Uterus (tissue), 4 donors: ENCODE results near the gene FBRS. TPM values are rescaled to one million over a fixed set of nuclear protein-coding genes. Genes with fewer than 3 reads are reported as not detected.
"Not testable (repeated sequence)": the region's sequence is repeated elsewhere in the genome, so short reads cannot be mapped to it uniquely, and the experiment has no call there.

ENCODE experiments used
- DNase-seq, 2 donors: peaks; one replicate each; pipeline ENCODE4 v3.0.0-alpha.2; 2019 to 2020
- H3K27ac ChIP-seq, 2 donors: fragments of 200-600 bp; sonication (generic); 1 replicate in 1 of 2; 2 replicates in 1 of 2; pipeline ENCODE4 v1.5.1; 2016 to 2018
- H3K27me3 ChIP-seq, 2 donors: fragments of 200-600 bp; sonication (generic); one replicate each; pipeline ENCODE4 v1.5.1; 2018 to 2019; ENCODE audit warnings: control low read depth in 1 of 2
- H3K36me3 ChIP-seq, 2 donors: fragments of 200-600 bp; sonication (generic); one replicate each; pipeline ENCODE4 v1.5.1; 2019; ENCODE audit warnings: control low read depth in 1 of 2
- H3K4me1 ChIP-seq, 2 donors: fragments of 200-600 bp; sonication (generic); one replicate each; pipeline ENCODE4 v1.5.1; 2018 to 2019; ENCODE audit warnings: control low read depth in 1 of 2
- H3K4me3 ChIP-seq, 2 donors: fragments of 200-600 bp; sonication (generic); 1 replicate in 1 of 2; 2 replicates in 1 of 2; pipeline ENCODE4 v1.5.1; 2018 to 2019; ENCODE audit warnings: mild to moderate bottlenecking in 1 of 2
- H3K9me3 ChIP-seq, 2 donors: fragments of 200-600 bp; sonication (generic); one replicate each; pipeline ENCODE4 v1.5.1; 2019; ENCODE audit warnings: control low read depth in 1 of 2
- CTCF ChIP-seq, 4 experiments: fragments of 200-600 bp in 2 of 4; fragments of 450-650 bp in 2 of 4; sonication (generic) in 2 of 4; IDR thresholded peaks; one replicate each; pipeline ENCODE4 v1.5.1; 2016 to 2019; ENCODE audit warnings: antibody characterized with exemption in 4 of 4, mild to moderate bottlenecking in 2 of 4, moderate library complexity in 1 of 4
- POLR2A ChIP-seq, 2 donors: fragments of 450-650 bp; IDR thresholded peaks; one replicate each; pipeline ENCODE4 v1.6.1; 2016; ENCODE audit warnings: antibody characterized with exemption in 2 of 2, mild to moderate bottlenecking in 1 of 2, moderate library complexity in 1 of 2
- intact Hi-C: fragments of 100-400 bp; cut with DNase I; formaldehyde crosslinking; loops from one replicate; pipeline ENCODE4 v1.15.1; 2023; ENCODE audit warnings: low total_unique reads
- total RNA-seq, 4 donors: library from RNA; depleted of rRNA in 3 of 4; stranded (reverse); fragments of >200 nt in 3 of 4; gene quantifications; one replicate each; pipeline versions ENCODE4 v1.1.0 to v1.2.4, GENCODE V29; 2014 to 2023
- donor health status: DM: yes; HTN: yes; CAD: no.

Gene FBRS
- total RNA-seq, 4 donors from 2014 or later, result 8.5 to 78.4 (median 16.5) TPM

GRCh38 chr16:30636599-30636998 is 21.6 kb upstream of the FBRS start:
- Histone ChIP-seq H3K27me3 (no peaks in the 10 kb centered on the region), H3K4me1 (no peaks in the 10 kb centered on the region), H3K36me3 (no peaks in the 10 kb centered on the region), H3K4me3 (no peak overlapping the region), H3K9me3 (no peaks in the 10 kb centered on the region), H3K27ac (no peak overlapping the region)
- TF ChIP-seq POLR2A (IDR thresholded peaks at IDR 0.05) (no peak), CTCF (IDR thresholded peaks at IDR 0.05) (no peak)
- intact Hi-C loops, result no loop called here
- no peak for DNase-seq

DNA sequence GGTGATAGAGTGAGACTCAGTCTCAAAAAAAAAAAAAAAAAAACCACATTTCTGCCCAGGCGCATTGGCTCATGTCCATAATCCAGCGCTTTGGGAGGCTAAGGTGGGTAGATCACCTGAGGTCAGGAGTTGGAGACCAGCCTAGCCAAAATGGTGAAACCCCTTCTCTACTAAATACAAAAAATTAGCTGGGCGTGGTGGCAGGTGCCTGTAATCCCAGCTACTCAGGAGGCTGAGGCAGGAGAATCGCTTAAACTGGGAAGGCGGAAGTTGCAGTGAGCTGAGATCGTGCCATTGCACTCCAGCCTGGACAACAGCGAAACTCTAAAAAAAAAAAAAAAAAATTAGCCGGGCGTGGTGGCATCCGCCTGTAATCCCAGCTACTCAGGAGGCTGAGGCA is 21.1 kb upstream of the FBRS start:
- DNase-seq, H3K27me3 ChIP-seq, H3K9me3 ChIP-seq, intact Hi-C loops, H3K4me1 ChIP-seq, H3K27ac ChIP-seq, H3K36me3 ChIP-seq, H3K4me3 ChIP-seq: not testable (repeated sequence)

GRCh38 chr16:30637944-30638343 is 20.3 kb upstream of the FBRS start:
- Histone ChIP-seq H3K27me3 (no peaks in the 10 kb centered on the region), H3K4me3 (no peak overlapping the region), H3K27ac (no peak overlapping the region), H3K4me1 (no peaks in the 10 kb centered on the region), H3K36me3 (no peaks in the 10 kb centered on the region), H3K9me3 (no peaks in the 10 kb centered on the region)
- TF ChIP-seq CTCF (IDR thresholded peaks at IDR 0.05) (peak in 1 of 4 experiments; percentile 5), POLR2A (IDR thresholded peaks at IDR 0.05) (no peak)
- DNase-seq, result no peak
- intact Hi-C loops, result no loop called here

DNA sequence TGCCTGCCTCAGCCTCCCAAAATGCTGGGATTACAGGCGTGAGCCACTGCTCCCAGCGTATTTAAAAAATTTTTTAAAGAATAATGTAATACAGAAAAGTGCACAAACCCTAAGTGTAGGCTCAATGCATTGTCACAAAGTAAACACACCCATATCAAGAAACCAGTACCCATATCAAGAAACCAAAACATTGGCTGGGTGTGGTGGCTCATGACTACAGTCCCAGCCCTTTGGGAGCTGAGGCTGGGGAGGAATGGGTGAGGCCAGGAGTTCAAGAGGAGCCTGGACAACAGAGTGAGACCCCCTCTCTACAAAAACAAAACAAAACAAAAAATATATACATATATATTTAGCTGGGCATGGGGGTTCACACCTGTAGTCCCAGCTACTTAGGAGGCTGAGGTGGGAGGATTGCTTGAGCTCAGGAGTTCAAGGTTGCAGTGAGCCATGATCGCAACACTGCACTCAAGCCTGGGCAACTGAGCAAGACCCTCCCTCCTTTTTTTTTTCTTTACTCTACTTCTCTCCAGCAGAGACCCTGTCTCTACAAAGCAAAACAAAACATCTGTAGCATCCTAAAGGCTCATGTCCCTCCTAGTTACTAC is 16.8 kb upstream of the FBRS start:
- DNase-seq, result no peak
- Histone ChIP-seq H3K27ac (no peak overlapping the region), H3K9me3 (no peaks in the 10 kb centered on the region), H3K4me3 (no peak overlapping the region), H3K4me1 (no peaks in the 10 kb centered on the region), H3K27me3 (no peaks in the 10 kb centered on the region), H3K36me3 (no peaks in the 10 kb centered on the region)
- intact Hi-C loops, result no loop called here
- no peak for TF ChIP-seq CTCF (IDR thresholded peaks at IDR 0.05)
- no peak for TF ChIP-seq POLR2A (IDR thresholded peaks at IDR 0.05)

DNA sequence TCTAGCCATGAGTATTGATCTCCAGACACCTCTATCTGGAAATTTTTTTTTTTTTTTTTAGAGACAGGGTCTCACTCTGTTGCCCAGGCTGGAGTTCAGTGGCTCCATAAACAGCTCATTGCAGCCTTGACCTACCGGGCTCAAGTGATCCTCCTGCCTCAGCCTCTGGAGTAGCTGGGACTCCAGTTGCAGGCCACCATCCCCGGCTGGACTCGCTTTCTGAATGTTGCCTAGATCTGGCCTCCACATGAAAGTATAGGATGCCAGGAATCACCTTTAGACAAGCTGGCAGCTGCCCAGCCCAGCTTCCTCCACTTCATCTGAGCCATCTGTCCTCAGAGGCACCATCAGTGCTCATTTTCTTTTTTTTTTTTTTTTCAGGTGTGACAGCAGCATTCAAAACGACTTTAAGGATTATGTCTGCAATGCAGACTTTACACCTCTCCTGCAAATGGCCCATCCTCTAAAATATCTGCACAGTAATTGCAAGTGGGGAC is 13.8 kb upstream of the FBRS start:
- intact Hi-C loops, result no loop called here
- Histone ChIP-seq H3K4me3 (no peak overlapping the region), H3K27ac (no peak overlapping the region), H3K27me3 (no peaks in the 10 kb centered on the region), H3K36me3 (no peaks in the 10 kb centered on the region), H3K9me3 (no peaks in the 10 kb centered on the region), H3K4me1 (no peaks in the 10 kb centered on the region)
- TF ChIP-seq POLR2A (IDR thresholded peaks at IDR 0.05) (no peak), CTCF (IDR thresholded peaks at IDR 0.05) (no peak)
- no peak for DNase-seq

DNA sequence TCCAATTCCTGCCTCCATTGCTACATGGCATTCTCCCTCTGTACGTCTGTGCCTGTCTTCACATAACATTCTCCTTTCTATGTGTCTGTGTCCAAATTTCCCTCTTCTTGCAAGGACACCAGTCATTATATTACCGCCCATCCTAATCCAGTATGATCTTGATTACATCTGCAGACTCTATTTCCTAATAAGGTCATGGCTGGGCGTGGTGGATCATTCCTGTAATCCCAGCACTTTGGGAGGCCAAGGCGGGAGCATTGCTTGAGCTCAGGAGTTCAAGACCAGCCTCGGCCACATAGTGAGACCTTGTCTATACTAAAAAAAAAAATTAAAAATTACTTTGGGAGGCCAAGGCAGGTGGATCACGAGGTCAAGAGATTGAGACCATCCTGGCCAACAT is 12.5 kb upstream of the FBRS start:
- H3K9me3 ChIP-seq, result no peaks in the 10 kb centered on the region
- no peak for TF ChIP-seq POLR2A (IDR thresholded peaks at IDR 0.05)
- TF ChIP-seq CTCF (IDR thresholded peaks at IDR 0.05), result no peak
- no peaks in the 10 kb centered on the region for H3K27me3 ChIP-seq
- DNase-seq, result no peak
- intact Hi-C loops, result no loop called here
- no peaks in the 10 kb centered on the region for H3K36me3 ChIP-seq
- H3K4me1 ChIP-seq, result no peaks in the 10 kb centered on the region
- no peak overlapping the region for H3K4me3 ChIP-seq
- no peak overlapping the region for H3K27ac ChIP-seq
